GM19025 (cell line): ENCODE data around the gene LRRC4B.
A peak's percentile ranks its signal among the peaks of the same experiment; 100 is the strongest.
"Not testable (repeated sequence)": the region's sequence is repeated elsewhere in the genome, so short reads cannot be mapped to it uniquely, and the experiment has no call there.

Experiments
- ATAC-seq: cut with Tn5 transposase; IDR thresholded peaks from one replicate; pipeline ENCODE4 v1.9.1; 2021; ENCODE audit warnings: mild to moderate bottlenecking, low read depth, moderate library complexity; ENCODE audit not compliant: unreplicated experiment

The LRRC4B gene

DNA sequence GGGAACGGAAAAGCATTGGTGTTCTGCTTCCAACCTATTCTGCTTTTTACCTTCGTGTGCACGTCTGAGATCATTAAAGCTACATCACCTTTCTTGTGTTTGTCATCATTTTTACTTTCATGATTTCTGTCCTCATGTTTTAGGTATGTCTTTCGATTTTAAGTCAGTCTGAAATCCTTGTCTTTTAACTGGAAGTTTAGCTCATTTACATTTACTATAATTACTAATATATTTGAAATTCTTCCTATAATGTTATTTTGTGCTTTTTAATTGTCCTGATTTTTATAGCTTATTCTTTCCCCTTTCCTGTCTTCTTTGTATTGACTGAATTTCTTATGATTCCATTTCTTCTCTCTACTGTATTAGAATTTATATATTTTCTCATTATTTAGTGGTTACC, 35.3 kb downstream of the LRRC4B start:
- no peak for ATAC-seq

- no peak for ATAC-seq
These were observed 37.0 kb downstream of the LRRC4B start for GRCh38 chr19:50531171-50531612.

DNA sequence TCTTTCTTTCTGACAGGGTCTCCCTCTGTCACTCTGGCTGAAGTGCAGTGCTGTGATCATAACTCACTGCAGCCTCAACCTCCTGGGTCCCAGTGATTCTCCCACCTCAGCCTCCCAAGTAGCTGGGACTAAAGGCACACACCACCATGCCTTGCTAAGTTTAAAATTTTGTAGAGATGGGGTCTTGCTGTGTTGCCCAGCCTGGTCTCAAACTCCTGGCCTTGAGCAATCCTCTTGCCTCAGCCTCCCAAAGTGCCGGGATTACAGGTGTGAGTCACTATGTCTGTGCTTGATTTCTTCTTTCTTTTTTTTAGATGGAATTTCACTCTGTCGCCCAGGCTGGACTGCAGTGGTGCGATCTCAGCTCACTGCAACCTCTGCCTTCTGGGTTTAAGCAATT, 40.2 kb downstream of the LRRC4B start:
- not testable (repeated sequence) for ATAC-seq

GRCh38 chr19:50522881-50523280, 45.4 kb downstream of the LRRC4B start:
- no peak for ATAC-seq

DNA sequence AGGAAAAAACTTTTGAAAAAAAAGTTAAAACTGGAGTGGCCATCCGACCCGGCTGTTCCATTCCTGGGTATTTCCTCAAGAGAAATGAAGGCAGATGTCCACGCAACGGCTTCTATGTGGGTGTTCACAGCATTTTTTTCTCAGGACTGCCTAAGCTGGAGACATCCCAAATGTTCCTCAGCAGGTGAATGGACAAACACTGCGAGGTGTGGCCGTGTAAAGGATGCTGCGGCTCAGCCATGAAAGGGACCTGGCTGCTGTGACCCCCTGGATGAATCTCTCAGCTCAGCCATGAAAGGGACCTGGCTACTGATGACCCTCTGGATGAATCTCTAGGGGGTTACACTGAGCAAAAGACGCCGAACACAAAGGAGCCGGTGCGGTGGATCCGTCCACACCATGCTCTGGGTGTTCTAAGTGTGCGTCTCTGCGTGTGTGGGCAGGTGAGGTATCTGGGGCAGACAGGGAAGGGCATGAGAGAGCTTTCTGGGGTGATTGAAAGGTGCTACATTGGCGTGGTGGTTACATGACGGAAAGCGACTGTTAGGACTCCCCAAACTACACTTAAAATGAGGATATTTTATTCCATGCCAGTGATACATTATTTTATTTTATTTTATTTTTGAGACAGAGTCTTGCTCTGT, 47.3 kb downstream of the LRRC4B start:
- no peak for ATAC-seq

DNA sequence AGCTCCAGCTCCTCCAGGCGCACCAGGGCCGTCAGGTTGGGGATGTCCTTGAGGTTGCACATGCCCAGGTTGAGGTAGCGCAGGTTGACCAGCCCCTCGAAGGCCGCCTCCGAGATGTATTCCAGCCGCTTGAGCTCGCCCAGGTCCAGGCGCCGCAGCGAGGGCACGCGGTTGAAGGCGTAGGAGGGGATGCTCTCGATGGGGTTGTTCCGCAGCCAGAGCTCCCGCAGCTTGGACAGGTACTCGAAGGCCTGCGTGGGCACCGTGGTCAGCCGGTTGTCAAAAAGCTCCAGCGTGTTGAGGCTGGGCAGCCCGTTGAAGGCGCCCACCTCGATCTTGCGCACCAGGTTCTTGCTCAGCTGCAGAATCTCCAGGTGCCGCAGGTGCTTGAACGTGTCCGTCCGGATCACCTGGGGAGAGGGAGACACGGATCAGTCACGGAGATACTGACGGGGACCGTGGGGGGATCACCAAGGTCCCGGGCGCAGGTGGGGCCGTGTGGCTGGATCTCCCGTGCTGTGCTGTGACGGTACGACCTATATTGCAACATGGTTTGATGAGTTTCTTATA, 49.1 kb downstream of the LRRC4B start:
- ATAC-seq = no peak

- no peak for ATAC-seq
These were observed 49.9 kb downstream of the LRRC4B start for GRCh38 chr19:50518091-50519005.

GRCh38 chr19:50517704-50518075, 50.5 kb downstream of the LRRC4B start:
- no peak for ATAC-seq

GRCh38 chr19:50516964-50517703, 51.1 kb downstream of the LRRC4B start:
- no peak for ATAC-seq

- no peak for ATAC-seq
These were observed 51.8 kb downstream of the LRRC4B start for GRCh38 chr19:50516456-50516855.

GRCh38 chr19:50515168-50515561, 53.1 kb downstream of the LRRC4B start:
- no peak for ATAC-seq

- no peak for ATAC-seq
These were observed 53.7 kb downstream of the LRRC4B start for GRCh38 chr19:50514346-50515167.

- ATAC-seq = no peak
These were observed 54.4 kb downstream of the LRRC4B start, which contains the start of gene ASPDH for GRCh38 chr19:50513746-50514345. Gene ASPDH (minus strand): TSS chr19:50513913. CDS start chr19:50513823, 90 bp downstream.

- ATAC-seq = no peak
These were observed 55.1 kb downstream of the LRRC4B start for GRCh38 chr19:50512999-50513745.

DNA sequence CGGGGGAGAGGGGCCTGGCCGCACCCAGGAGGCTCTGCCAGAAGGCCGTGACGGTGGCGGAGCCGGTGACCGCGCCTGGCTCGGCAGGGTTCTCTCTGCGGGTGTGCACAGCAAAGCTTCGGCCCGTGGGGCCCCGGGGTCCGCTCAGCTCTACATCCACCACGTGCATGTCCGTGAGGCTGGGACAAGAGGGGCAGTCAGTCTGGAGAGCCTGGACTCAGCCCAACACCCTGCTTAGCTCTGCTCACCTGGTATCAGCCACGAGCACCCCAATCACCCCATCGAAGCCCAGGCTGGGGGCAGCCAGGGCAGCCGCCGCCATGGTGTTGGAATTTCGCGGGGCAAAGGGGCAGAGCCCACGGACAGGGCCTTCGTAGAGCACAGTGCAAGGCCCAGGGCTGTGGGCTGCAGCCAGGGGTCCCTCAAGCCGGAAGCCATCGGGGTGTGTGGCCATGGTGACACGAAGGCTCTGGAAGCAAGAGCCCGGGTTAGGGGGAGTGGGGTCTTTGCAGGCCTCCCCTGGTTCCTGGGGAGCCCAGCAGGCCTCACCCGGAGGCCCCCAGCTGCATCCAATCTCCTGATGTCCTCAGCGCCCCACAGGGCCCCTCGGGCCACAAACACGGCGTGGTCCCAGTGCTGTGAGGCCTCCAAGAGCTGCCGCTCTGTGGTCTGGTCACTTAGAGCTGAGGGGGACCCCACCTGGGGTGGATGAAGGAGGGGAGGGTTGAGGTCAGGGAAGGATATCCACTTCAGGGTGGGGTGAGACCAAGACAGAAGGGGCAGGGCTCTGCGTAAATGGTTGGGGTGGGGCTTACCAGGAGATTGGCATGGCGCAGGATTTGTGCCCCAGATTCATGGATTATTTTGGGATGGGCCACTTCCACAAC, 55.9 kb downstream of the LRRC4B start:
- no peak for ATAC-seq

DNA sequence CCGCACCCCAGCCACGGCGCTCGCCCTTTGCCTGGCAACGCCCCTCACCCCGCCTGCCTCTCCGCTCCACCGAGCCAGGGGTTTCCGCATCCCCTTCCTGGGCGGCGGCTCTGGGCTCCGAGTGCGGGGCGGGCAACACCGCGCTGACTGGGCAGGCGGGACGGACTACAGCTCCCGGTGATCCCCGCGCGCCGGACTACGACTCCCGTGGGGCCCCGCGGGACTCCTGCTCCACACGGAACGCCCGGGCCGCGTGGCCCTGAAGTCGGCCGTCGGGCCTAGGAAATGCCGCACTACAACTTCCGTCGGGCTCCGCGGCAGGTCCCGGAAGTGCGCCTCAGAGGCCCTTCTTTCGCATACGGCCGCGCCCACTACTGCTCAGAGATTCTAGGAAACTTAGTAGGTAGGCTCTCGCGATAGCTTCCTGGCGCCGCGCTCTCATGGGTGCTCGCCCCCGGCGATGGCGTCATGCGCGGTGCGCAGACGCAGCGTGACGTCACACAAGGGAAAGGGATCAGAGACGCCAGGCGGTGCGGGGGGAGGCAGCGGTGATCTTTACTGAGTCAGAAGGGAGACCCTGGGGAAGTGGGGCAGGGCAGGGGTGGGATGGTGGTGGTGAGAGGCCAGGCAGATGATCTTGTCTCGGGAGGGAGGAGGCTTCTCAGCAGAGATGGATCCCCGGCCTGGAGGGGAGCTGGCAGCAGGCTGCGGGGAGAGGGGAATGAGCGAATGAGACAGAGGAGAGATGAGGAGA, 57.0 kb downstream of the LRRC4B start, which contains the start of gene JOSD2:
JOSD2 (minus strand) TSS at position 123 of the 754 bp plus-strand sequence. CDS start 760 bp downstream, outside the sequence.
- ATAC-seq = peak; percentile 93

DNA sequence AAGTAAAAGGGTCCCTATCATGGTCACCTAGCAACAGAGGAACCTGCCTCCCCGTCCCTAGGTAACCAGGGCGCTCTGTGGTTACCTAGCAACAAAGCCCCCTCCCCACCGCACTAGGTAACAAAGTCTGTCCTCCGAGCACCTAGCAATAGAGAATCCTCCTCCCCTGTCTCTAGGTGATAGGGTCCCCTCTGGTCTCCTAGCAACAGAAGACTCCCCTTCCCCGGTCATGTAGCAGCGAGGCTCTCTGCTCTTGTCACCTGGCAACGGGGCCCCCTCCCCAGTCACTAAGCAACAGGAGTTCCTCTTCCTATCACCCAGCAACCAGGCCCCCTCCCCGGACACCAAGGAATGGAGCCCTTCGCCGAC, 57.6 kb downstream of the LRRC4B start:
- ATAC-seq = no peak
